HG02970 (cell line): Measurements from ENCODE around the gene ANKRD40CL.
"Not testable (repeated sequence)": the region's sequence is repeated elsewhere in the genome, so short reads cannot be mapped to it uniquely, and the experiment has no call there.

Experiments
- ATAC-seq: cut with Tn5 transposase; IDR thresholded peaks from one replicate; pipeline ENCODE4 v1.9.1; 2021; ENCODE audit warnings: mild to moderate bottlenecking, moderate library complexity, moderate number of reproducible peaks; ENCODE audit not compliant: unreplicated experiment, low FRiP score

Gene ANKRD40CL

GRCh38 chr17:50767446-50767845 is at the start of gene ANKRD40CL:
Gene ANKRD40CL, minus strand, starts transcription at chr17:50767518. Its CDS starts 605 bp downstream, at chr17:50766913.
- ATAC-seq = no peak

- ATAC-seq = no peak
Measured at GRCh38 chr17:50816271-50816670, 49.0 kb upstream of the ANKRD40CL start.

- no peak for ATAC-seq
Measured at GRCh38 chr17:50815400-50815799, 48.1 kb upstream of the ANKRD40CL start.

- ATAC-seq = no peak
Measured at GRCh38 chr17:50813583-50813982, 46.3 kb upstream of the ANKRD40CL start.

GRCh38 chr17:50808888-50809287 is 41.6 kb upstream of the ANKRD40CL start:
- ATAC-seq = no peak

GRCh38 chr17:50808413-50808812 is 41.1 kb upstream of the ANKRD40CL start:
- no peak for ATAC-seq

- no peak for ATAC-seq
Measured at GRCh38 chr17:50807675-50808074, 40.4 kb upstream of the ANKRD40CL start.

GRCh38 chr17:50807009-50807408 is 39.7 kb upstream of the ANKRD40CL start:
- no peak for ATAC-seq

- ATAC-seq = no peak
Measured at GRCh38 chr17:50806141-50806643, 38.9 kb upstream of the ANKRD40CL start.

- ATAC-seq = no peak
Measured at GRCh38 chr17:50805486-50805885, 38.2 kb upstream of the ANKRD40CL start.

GRCh38 chr17:50804749-50805475 is 37.6 kb upstream of the ANKRD40CL start:
- ATAC-seq = not testable (repeated sequence)

GRCh38 chr17:50803676-50804075 is 36.4 kb upstream of the ANKRD40CL start:
- ATAC-seq = no peak

- ATAC-seq = no peak
Measured at GRCh38 chr17:50802609-50803571, 35.6 kb upstream of the ANKRD40CL start.

- no peak for ATAC-seq
Measured at GRCh38 chr17:50800196-50800700, 32.9 kb upstream of the ANKRD40CL start.

- ATAC-seq = no peak
Measured at GRCh38 chr17:50799582-50799981, 32.3 kb upstream of the ANKRD40CL start.

- no peak for ATAC-seq
Measured at GRCh38 chr17:50798424-50799288, 31.3 kb upstream of the ANKRD40CL start.

- ATAC-seq = no peak
Measured at GRCh38 chr17:50797135-50797810, 30.0 kb upstream of the ANKRD40CL start.

GRCh38 chr17:50794361-50794760 is 27.0 kb upstream of the ANKRD40CL start:
- no peak for ATAC-seq

GRCh38 chr17:50793007-50793406 is 25.7 kb upstream of the ANKRD40CL start:
- no peak for ATAC-seq
